GM19238 (cell line): Measurements from ENCODE around the gene KIFAP3.
"Not testable (repeated sequence)": the region's sequence is repeated elsewhere in the genome, so short reads cannot be mapped to it uniquely, and the experiment has no call there.

Experiments used
- DNase-seq: peaks from one replicate; pipeline ENCODE4 v3.0.0; 2011; ENCODE audit warnings: low spot score; ENCODE audit not compliant: insufficient read length

The KIFAP3 gene

GRCh38 chr1:170074250-170075157, at the start of gene KIFAP3:
TSS of gene KIFAP3 (minus strand) at chr1:170074695. CDS start at chr1:170074467, 228 bp downstream.
- DNase-seq: peak; percentile 81

DNA sequence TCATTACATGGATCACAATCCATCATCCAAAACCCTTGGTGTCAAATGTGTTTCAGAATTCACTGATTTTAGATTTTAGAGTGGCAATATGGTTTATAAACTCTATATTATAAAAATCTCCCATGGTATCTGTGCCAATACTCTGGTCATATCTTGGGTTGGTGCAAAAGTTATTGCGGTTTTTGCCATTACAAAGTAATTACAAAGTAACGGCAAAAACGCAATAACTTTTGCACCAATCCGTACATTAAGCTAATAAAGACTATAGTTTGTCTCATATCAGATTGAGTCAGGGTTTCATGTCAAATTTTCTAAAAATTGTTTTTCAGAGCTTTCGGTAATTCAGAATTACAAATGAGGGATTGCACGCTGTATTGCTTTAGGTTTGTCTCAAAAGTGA, 47.9 kb upstream of the KIFAP3 start:
- no peak for DNase-seq

DNA sequence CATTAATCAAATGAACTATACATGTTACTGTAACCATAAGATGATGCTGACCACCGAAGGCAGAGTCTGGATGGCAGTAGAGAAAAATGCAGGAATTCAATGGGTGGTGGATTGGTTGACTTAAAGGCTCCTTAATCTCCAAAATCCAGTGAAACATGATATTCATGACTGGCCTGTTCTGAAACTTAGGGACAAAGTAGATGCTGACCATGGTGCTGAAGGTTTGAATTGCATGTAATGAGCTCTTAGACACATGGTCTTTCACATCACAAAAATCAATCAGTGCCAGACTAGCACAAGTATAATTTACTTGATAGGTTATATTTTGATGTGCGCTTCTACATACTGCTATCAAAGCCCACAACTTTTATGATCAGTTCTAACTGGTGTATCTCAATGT, 40.4 kb upstream of the KIFAP3 start:
- DNase-seq: no peak

DNA sequence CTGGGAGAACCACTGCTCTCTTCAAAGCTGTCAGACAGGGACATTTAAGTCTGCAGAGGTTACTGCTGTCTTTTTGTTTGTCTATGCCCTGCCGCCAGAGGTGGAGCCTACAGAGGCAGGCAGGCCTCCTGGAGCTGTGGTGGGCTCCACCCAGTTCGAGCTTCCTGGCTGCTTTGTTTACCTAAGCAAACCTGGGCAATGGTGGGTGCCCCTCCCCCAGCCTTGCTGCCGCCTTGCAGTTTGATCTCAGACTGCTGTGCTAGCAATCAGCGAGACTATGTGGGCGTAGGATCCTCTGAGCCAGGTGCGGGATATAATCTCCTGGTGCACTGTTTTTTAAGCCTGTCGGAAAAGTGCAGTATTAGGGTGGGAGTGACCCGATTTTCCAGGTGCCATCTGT, 38.6 kb upstream of the KIFAP3 start:
- DNase-seq: not testable (repeated sequence)

DNA sequence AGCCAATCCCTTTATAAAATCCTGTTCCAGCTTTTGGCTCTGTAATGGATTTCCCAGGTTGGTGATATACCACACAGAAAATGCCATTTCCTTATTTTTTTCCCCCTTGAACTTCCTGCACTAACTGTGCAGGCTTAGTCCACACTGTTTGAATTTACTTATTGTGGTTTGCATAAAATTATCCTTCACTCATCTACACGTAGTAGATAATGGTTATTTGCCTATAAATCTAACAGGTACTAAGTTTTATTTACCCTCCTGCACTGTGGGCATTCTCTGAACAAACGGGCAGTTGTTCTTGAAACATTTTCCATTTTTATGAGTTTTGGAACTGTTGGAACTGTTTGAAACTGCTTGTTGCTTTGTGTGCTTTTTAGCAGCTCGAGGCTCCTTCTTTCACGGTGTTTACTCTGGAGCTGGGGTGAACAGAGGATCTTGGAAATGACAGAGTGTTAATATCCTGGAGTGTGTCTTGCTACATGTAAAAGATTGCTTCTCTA, 23.0 kb upstream of the KIFAP3 start:
- no peak for DNase-seq

GRCh38 chr1:170096806-170097340, 22.4 kb upstream of the KIFAP3 start:
- no peak for DNase-seq

- no peak for DNase-seq
Measured at GRCh38 chr1:170095976-170096748, 21.7 kb upstream of the KIFAP3 start.

DNA sequence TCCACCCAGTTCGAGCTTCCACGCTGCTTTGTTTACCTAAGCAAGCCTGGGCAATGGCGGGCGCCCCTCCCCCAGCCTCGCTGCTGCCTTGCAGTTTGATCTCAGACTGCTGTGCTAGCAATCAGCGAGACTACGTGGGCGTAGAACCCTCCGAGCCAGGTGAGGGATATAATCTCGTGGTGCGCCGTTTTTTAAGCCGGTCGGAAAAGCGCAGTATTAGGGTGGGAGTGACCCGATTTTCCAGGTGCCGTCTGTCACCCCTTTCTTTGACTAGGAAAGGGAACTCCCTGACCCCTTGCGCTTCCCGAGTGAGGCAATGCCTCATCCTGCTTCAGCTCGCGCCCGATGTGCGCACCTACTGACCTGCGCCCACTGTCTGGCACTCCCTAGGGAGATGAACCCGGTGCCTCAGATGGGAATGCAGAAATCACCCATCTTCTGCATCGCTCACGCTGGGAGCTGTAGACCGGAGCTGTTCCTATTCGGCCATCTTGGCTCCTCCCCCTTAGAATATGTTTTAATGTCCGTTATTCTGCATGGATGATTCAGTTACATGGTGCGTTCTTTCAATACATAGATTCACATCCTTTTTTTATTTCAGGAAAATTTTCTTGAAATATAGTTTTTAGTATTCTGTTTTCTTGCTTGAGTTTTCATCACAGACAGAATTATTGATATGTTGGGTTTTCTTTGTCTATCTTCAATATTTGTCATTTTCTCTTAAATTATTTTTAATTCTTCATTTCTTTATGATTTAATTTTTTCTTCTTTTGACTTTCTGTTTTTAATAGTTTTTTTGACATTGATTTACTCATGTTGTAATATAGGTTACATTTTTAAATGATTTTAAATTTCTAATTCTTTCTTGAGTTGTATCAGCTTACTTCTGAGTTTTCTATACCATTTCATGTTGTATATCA, 20.5 kb upstream of the KIFAP3 start:
- not testable (repeated sequence) for DNase-seq

- DNase-seq: no peak
Measured at GRCh38 chr1:170086399-170087032, 12.0 kb upstream of the KIFAP3 start.

DNA sequence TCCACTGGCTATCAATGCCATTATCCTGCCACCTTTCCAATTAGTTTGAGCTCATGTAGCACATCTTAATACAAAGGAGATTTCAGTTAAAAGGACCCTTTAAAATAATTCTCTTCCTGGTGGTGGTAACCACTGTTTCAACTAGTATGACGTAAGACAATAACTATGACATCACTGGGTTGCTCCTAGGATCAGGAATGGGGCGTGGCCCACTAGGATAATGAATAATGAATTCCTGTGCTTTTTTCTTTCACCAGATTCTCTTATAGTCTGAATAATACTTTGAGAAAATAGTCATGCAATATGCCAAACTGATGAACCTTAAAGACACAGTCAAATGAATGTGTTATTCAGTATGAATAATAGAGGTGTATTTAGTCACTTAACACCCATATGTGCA, 10.6 kb upstream of the KIFAP3 start:
- DNase-seq: no peak

DNA sequence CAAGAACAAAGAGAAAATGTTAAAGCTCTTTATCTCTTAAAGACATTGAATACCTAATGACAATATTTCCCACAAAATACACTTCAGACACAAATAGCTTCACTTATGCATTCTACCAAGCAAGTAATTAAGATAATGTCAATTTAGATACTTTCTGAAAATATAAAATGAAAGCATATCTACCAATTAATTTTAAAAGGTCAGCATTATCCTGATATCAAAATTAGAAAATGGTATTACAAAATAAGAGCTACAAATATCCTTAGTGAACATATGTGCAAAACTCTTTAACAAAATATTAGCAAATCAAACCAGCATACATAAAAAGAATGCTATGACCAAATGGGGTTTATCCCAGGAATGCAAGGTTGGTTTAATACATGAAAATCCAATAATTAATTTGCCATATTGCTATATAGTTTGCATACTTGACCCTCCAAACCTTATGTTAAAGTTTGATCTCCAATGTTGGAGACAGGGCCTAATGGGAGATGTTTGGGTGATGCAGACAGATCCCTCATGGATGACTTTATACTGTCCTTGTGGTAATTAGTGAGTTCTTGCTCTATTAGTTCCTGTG, 4.2 kb upstream of the KIFAP3 start:
- no peak for DNase-seq

DNA sequence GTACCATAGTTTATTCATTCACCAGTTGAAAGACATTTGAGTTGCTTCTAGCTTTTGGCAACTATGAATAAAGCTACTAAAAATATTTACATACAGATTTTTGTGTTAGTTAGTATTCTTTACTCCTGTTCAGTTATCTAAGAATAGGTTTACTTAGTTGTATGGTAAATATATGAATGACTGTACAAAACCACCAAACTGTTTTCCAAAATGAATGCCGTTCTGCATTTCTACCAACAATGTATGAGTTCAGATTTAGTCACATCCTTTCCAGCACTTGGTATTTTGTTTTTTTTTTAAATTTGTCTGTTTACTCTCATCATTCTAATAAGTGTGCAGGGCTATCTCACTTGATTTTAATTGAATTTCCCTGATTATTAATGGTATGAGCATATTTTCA, 3.4 kb upstream of the KIFAP3 start:
- DNase-seq: no peak

DNA sequence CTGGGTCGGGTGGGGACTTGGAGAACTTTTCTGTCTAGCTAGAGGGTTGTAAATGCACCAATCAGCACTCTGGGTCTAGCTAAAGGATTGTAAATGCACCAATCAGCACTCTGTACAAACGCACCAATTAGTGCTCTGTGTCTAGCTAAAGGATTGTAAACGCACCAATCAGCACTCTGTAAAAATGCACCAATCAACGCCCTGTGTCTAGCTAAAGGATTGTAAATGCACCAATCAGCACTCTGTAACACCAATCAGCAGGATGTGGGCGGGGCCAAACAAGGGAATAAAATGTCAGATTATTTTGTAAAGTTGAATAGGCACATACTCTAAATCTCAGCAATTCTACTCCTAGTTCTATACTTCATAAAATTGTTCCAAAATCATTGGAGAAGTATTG, 2.5 kb upstream of the KIFAP3 start:
- not testable (repeated sequence) for DNase-seq

- DNase-seq: no peak
Measured at GRCh38 chr1:170076199-170076598, 1.7 kb upstream of the KIFAP3 start.

DNA sequence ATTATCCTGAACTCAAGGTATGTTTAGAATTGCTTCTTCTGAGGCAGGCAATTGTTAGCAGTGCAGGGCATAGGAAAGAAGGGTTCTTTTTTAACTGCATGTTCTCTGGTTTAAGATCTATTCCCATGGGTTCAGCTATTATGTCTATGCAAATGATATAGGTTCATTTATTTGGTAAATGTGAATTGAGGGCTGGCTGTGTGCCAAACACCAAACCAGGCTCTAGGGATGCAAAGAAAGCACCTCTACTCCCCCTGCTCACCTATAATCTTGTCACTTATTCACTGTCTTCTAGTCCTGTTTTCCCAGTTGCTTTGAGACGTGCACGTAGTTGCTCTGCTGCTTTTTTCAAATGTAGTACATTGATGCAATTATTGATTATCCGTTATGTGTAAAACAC, 691 bp upstream of the KIFAP3 start:
- DNase-seq: no peak

DNA sequence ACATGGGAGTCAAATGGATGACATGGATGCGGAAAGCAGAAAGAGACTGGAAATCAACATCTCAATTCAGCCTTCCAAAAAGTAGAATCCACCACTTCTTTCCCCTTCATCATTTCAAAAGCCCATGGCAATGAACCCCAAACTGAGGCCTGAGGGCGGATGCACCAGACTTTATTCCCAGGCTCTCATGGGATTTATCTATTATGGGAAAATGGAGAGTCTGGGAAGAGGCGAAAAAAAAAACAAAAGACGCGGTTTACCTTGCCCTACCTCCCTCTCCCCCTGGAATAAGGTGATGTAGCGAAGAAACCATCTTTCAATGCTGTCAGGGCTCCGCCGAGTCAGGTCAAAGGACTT, 624 bp downstream of the KIFAP3 start:
- DNase-seq: no peak

DNA sequence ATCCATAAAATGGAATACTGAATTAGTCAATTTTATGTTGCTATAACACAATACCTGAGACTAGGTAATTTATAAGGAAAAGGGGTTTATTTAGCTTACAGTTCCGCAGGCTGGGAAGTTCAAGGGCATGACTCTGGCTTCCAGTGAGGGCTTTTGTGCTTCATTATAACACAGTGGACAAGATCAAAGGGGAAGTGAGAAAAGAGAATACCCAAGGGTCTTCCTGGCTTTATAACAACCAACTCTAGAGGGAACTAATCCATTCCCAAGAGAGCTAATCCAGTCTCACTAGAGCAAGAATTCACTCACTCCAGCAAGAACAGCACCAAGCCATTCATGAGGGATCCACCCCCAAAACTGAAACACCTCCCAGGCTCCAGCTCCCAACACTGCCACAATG, 3.1 kb downstream of the KIFAP3 start:
- no peak for DNase-seq

DNA sequence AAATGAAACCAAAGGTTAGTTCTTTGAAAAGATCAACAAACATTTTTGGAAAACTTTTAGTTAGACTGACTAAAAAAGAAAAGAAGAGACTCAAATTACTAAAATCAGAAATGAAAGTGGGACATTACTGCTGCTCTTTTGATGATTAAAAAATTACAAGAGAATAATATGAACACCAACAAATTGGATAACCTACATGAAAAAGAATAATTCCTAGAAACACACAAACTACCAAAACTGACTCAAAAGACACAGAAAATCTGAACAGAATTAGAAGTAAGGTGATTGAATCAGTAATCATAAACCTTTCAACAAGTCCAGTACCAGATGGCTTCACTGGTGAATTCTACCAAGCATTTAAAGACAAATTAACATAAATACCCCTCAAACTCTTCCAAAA, 5.6 kb downstream of the KIFAP3 start:
- DNase-seq: no peak

DNA sequence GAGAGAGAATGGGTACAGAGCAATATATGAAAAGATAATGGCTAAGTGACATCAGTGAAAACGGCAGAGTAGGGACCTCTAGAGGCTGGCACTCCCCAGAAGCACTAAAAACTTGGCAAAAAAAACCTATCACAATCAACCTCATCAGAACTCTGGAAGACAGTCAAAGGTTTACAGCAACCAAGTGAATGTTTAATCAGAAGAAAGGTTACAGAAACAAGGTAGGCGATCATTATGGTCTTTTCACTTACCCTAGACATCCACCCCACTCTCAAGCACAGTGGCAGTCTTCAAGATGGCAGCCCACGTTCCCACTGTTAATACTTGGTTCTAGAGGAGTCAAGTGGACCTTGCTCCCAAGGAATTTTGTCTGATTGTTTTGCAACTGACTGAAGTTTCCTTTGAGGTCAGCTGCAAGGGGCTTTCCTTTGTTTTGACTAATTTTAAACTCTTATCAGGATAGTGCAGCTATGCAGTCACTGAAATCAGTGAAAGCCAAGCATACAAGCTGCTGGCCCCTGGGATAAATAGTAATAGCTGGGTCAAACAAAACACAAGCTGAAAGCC, 7.2 kb downstream of the KIFAP3 start:
- DNase-seq: no peak

DNA sequence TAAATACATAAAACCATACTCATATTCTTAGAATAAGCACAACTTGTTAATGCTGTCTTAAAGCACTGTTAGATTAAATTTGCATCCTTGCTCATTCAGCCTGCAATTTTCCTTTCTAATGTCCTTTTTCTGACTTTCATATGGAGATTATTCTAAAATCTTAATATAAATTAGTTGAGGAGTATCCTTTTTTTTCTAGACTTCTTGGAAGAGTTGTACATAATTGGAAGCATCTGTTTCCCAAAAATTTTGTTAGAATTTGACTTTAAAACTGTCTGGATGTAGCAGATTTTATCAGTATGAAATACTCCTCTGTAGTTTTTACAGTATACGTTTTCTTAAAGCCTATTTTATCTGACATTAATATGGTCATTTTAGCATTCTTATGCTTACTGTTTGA, 9.7 kb downstream of the KIFAP3 start:
- no peak for DNase-seq
